GM18867 (cell line): Measurements from ENCODE around the gene LORICRIN.

Source experiments
- ATAC-seq: cut with Tn5 transposase; IDR thresholded peaks from one replicate; pipeline ENCODE4 v1.9.1; 2021; ENCODE audit warnings: mild to moderate bottlenecking, moderate library complexity; ENCODE audit not compliant: unreplicated experiment

LORICRIN gene

DNA sequence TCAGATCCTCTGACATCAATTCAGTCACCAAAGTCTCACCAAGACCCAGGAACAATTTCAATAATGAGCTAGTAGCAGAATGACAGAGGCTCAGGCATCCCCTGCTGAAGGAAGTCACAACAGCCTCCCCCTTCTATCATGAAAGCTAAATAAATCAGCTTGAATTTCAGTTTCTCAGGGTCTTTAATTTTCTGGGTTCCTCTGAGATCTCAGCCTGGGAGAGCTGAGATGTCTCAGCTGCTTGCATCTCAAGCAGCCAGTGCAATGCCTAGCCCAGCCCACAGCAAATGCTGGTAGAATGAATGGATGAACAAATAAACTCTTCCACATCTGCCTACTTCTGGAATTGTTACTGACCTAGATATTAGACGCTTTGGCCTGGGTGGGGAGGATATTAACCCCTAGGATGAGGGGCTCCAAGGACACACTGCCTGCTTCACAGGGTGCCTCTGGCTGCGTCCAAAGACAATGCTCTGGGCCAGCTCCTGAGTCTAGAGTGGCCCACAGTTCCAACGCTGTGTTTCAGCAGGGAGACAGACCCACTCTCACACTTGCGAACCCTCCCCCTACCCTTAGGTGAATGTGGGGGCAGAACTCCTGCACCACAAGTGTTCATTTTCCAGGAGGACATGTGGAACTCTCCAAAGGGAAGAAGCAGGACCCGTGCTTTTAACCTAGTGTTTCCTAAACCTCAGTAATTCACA lies 11.2 kb upstream of the LORICRIN start:
- ATAC-seq: no peak

DNA sequence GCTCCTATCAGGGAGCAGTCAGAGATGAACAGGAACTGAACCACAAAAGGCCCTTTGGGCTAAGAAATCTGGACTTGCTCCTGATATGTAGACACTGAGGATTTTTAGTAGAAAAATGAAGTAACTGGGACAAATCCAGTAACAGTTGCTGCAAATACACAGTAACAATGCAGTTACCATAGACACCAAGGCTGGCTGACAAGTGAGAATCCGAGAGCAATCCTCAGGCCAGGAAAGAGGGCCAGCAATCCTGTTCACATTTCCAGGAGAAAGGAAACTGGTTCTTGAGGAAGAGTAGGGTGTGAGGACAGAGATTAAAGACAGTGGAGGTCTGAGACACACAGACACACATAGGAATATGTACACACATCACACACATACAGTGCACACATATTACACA lies 9.3 kb upstream of the LORICRIN start:
- no peak for ATAC-seq

DNA sequence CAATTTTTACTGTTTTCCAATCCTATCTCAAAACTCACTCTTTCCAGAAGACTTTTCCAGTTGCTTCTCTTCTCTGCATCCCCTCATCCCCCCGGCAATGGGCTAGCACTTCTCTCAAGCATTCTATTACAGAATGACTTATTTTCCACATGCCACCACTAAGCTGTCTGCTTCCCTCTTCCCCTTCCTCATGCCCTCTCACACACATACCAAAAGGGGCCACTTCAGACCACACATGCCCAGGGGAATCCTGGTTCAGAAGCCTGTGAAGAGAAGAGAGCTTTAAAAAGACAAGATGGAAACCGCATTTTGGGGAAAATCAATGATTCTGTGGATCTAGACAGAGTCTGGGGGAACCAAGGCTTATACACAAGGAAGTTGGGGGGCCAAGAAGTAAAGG lies 8.4 kb upstream of the LORICRIN start:
- ATAC-seq: no peak

DNA sequence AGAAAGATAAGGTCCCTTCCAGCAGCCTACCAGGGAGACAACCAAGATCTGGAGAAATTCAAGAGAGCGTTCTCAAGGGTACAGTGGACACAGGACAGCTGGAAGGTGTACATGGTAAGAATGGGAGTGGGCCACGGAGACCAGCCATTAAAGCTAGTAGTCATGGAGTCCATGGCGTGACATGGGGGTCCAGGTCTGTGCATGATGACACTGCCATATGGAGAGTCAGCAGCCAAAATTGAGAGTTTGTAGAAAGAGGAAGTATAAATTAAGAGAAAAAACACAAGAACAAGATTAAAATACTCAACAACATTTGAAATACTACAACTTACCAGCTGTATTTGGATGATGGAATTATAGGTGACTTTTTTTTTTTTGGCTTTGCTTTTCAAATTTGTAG lies 7.9 kb upstream of the LORICRIN start:
- ATAC-seq: no peak

DNA sequence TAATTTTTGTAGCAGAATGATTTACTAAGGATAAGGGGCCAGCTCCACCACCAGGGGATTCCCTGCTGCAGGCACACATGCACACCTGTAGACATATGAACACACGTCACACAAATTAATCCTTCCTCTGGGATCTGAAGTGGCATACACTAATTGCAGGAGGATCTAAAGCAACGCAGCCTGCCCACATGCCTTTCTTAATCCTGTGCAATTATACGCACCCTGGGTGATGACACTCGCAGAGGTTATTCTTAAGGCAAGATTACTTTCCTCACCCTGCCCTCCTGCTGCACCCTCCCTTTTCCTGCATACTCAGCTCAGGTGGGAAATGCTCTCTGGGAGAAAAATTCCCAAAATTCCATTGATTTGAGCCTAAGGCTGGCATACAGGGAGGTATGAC lies 7.5 kb upstream of the LORICRIN start:
- no peak for ATAC-seq

DNA sequence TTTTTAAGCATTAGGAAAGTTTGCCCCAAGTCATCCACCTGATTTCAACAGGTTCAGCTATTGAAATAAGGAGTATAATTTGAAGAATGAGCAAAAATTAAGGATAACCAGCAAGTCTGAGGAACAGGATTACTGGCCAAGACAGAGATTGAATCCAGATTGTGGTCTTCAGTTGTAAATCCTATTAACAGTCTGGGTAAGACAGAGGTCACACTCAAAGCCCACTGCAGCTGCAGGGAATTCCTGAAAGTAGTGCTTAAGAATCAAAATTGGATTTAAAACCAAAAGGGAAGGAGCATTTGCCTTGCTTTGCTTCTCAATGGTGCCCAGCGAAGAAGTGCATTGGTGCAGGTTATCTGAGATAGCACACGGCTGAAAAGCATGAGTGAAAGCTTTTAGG lies 6.4 kb upstream of the LORICRIN start:
- no peak for ATAC-seq

DNA sequence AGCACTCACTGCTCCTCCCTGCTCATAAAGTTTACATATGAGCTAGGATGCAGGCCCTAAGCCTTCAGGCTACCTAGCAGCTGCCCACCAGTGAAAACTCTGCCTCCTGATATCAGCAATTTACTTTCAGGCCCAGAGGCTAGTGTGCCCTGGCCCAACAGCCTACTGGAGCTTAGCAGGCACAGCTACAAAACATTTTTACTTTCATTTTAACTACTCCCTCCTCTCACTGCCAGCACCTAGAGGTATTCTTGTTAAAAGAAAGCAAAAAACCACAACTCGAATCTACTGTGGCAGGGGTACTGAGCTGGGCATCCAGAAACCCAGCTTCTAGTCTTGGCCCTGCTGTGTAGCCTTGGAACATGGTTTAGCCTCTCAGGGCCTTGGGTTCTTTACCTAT lies 5.8 kb upstream of the LORICRIN start:
- peak; percentile 80 for ATAC-seq

DNA sequence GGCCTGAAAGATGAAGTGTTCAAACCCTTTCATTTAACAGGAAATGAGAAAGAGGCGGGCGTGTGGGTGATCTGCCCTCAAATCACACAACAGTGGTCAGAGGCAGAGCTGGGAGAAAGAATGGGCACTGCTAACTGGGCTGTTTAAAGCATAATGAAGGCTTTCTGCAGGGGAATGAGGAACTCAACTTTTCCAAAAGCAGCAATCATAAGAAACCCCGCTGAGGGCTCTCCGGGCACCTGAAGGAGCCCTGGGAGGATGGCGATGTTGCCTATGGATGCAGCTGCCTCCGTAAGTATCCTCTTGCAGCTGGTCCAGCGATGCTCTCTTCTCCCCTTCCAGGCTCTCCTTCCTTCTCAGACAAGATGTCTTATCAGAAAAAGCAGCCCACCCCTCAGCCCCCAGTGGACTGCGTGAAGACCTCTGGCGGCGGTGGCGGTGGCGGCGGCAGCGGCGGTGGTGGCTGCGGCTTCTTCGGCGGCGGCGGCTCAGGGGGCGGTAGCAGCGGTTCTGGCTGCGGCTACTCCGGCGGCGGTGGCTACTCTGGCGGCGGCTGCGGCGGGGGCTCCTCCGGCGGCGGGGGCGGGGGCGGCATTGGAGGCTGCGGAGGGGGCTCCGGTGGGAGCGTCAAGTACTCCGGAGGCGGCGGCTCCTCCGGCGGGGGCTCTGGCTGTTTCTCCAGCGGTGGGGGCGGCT lies 1.2 kb downstream of the LORICRIN start:
- no peak for ATAC-seq

DNA sequence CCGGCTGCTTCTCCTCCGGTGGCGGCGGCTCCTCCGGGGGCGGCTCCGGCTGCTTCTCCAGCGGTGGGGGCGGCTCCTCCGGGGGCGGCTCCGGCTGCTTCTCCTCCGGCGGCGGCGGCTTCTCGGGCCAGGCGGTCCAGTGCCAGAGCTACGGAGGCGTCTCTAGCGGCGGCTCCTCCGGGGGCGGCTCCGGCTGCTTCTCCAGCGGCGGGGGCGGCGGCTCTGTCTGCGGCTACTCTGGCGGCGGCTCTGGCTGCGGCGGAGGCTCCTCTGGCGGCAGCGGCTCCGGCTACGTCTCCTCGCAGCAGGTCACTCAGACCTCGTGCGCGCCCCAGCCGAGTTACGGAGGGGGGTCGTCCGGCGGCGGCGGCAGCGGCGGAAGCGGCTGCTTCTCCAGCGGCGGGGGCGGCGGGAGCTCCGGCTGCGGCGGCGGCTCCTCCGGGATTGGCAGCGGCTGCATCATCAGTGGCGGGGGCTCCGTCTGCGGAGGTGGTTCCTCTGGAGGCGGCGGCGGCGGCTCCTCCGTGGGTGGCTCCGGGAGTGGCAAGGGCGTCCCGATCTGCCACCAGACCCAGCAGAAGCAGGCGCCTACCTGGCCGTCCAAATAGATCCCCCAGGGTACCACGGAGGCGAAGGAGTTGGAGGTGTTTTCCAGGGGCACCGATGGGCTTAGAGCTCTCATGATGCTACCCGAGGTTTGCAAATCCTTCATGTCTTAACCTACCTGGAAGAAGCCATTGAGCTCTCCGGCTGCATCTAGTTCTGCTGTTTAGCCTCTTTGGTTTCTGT lies 2.0 kb downstream of the LORICRIN start:
- ATAC-seq: no peak

DNA sequence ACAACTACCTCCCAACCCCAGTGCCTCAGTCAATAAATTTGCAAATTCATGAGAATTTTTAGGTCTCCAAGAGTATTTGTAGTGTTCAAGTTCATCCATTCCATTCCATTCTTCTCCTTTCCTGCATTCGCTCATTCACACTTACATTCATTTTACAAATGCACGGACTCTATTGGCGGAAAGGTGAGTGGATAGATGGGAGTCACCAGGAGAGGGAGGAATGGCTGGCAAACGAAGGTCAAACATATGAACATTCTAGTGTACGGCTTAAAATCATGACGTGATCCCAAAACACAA lies 2.5 kb downstream of the LORICRIN start:
- no peak for ATAC-seq

DNA sequence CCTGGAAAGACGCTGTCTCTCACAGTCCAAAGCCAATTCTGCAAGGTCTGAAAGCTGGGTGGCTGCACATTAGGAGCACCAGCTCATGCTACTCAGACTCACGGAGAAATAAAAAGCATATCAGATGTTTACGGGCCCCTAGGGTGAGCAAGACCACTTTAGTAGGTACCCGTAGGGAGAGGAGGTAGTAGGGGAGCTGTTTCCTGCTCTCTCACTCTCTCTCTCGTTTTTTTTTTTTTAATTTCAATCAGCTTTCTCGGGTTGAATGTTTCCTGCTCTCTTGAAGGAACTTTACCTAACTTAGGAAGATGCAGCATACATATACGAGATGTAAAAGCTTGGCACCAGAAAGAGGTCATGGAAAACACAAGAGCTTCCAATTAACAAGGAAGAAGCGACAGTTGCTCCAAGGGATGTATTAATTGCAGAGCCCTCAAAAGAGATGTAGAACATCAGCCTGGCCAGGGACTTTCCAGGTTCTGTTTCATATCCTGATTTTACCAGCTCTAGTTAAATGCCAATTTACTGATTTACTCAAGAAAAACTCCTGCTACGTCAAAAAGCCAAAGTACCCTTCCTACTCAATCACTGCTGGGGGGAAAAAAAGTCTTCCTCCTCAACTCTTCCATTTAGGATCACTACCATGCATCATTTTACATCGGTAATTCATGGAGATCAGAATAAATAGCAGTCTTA lies 3.1 kb downstream of the LORICRIN start:
- ATAC-seq: no peak

DNA sequence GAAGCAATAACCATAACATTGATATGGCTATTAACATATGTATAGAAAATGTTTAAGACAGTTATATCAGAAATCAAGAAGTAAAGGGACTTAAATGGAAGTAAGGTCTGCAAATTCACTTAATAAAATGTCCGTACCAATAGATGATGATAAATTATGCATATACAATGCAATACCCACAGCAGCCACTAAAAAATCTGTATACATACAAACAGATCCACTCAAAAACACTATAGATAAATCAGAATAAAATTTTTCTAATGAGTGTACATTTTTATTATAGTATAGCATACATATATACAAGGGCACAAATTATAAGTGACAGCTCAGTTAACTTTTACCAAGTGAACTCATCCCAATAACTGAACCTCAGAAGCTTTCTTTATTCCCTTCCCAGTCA lies 6.0 kb downstream of the LORICRIN start:
- ATAC-seq: no peak

DNA sequence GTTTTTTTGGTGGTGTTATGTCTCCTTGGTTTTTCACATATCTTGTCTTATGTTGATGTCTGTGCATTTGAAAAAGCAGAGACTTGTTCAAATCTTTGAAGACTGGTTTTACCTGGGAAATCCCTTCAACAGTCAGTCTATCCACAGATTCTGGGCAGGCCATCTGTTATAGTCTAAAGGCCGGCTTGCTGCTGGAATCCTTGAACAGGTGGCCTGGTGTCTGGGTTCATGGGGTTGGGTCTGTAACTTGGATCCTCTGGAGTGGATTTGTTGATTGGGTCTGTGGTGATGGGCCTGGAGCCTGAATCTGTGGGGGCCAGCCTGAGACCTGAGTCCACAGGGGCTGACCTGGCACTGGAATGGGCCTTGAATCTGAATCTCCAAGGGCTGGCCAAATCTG lies 12.2 kb downstream of the LORICRIN start:
- ATAC-seq: no peak

DNA sequence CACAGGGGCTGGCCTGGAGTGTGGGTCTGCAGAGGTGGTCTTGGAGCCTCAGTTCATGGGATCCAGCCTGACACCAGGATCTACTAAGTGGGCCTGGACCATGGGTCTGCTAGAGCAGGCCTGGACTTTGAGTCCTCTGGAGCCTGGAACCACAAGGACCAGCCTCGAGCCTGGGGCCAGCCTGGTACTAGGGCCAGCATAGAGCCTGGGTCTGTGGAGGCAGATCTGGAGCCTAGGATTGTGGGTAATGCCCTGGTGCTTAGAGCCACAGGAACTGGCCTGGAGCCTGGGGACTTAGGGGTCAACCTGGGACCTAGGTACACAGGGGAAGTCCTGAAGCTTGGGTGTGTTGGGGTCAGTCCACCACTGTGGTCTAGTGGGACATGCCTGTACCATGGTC lies 12.7 kb downstream of the LORICRIN start:
- ATAC-seq: no peak

DNA sequence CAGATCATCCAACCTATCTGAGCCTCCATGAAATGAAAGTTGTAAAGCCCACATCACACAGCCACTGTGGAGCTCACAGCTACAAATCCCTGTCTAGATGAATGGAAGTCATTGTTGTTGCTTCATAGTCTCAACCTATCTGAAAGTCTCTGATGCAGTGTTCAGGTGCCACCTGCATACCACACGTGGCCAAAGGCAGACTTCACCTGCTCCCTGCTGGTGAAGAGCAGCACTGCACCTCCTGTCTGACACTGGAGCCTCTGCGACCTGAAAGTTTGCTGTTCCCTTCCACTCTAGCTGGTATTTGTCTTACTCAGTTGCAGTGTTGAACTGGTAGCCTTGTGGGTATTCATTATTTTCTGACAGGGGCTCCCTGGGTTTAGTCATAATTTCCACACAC lies 18.4 kb downstream of the LORICRIN start:
- ATAC-seq: peak; percentile 91

DNA sequence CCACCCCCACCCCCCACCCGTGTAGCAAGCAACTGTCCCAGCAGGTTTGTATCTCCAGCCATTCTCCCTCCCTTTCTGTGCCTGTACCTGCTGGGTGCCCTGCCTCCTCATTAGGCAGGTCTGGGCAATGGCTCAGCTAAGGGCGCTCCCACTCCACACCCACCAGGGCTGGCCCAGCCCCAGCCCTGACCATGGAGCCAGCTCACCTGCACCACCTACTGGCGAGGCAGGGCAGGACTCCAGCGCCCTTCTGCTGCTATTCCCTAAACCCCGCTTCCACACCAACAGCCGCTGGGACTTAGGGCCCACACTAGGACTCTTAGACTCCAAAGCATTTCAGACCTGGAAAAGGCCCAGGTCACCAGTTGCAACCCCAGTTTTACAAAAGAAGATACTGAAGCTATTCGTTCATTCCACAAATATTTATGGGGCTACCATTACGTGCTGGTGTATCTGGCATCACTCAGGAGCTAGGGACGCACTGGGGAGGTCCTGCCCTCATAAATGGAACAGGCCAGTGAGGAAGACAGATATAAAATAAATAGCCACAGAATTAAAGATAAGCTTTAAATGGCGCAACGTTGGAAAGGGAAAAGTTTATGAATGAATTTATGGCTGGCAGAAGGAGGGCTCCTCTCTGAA lies 29.3 kb downstream of the LORICRIN start:
- peak; percentile 42 for ATAC-seq

DNA sequence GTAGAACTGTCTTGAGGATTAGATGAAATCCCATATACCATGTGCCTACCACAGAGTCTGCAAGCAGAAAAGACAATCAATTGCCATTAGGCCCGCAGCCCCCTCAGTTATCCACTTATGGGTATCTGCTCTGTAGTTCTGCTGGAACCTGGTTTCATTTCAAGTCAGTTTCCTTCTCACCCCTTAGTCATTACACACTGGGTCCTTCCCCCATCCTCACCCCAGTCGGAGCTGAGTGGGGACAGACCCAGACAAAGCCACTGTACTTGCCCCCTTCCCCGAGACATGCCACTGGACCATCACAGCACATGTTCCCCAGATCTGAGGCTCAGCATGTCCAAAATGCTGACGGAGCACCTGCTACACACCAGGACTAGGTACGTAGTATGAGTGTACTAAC lies 32.0 kb downstream of the LORICRIN start:
- ATAC-seq: no peak

DNA sequence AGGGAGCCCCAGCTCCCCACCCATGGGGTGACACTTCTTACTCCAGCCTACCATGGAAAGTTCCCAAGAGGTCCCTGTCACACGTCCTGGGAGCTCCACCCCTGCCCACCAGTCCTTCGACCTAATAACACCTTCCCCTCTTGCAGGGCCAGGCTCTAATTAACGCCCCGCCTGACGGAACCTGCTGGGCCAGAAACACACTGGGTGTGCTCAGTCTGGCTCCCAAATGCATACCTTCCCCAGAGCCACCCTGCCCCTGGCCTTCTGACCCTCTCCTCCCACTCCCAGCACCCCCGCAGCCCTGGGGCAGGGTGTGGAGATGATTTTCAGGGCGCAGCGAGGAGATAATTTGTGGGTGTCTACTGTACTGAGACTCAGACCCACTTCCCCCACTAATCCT lies 32.7 kb downstream of the LORICRIN start:
- ATAC-seq: no peak

DNA sequence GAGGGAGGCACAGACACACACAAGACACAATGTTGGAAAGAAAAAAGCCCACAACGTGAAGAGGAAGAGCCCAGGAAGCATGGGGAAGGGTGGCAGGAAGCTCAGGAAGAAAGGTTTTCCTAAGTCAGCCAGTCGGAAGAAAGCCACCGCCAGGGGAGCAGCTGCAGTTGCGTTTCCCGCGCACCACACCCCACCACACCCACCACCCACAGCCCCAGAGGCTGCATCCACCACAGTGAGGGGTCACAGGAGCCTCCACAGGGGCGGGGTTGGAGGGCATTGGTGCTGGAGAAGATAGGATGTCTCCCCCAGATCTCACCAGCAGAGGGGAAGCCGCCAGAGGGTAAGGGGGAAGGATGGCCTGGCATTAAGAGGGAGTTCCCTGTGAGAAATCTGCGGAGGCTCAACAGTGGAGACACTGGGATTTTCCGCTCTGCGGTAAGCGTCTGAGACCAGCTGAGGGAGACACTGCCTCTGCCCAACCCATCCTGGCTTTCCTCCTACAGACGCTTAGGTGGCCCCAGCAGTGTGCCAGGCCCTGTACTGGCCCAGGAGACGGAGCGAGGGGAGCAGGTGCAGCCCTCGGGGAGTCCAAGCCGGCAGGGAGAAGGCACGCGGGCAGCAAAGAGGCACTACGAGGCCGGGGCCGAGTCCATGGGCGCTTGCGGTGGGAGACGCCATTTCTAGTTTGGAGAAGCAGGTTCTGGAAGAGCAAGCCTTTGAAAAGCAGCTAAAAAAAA lies 33.4 kb downstream of the LORICRIN start:
- no peak for ATAC-seq

DNA sequence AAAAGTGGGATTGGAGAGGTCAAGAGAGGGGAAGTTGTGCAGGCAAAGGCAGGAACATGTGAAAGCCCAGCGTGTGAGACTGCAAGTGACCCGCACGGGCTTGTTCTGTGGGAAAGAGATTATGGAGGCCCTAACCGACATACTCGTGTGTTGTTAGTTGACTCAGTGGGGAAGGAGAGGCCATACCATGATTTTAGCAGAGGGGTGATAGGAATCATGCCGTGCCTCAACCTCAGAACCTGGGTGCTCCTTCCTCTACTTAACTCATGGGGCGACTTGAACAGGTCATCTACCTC lies 33.9 kb downstream of the LORICRIN start:
- no peak for ATAC-seq

DNA sequence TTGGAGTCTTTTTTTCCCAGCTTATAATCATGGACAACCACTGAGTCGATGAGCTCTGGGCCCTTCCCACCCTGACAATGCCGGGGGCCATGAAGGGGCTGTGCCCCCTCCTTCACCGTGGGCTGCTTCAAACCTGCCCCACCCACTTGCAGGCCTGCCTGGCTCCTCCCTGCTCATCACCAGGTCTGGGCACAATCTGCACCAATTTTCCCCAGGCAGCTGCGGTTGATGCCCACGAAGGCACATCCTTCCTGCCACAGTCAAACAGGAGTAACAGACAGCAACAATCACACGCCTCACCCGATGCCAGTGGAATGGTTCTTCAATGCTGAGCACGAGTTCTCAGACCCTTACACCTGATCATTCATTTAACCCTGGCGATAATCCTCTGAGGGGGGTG lies 34.4 kb downstream of the LORICRIN start:
- ATAC-seq: no peak
